Epithelial cell of proximal tubule (primary cell): ENCODE measurements around the gene PAX9. TPM values are rescaled to one million over a fixed set of nuclear protein-coding genes. Genes with fewer than 3 reads are reported as not detected.

Source experiments
- DNase-seq: peaks from one replicate; pipeline ENCODE4 v3.0.0-alpha.2; 2011; ENCODE audit warnings: low read depth
- H3K4me3 ChIP-seq: 2 replicates; pipeline ENCODE4 v1.5.1; 2011; ENCODE audit warnings: low read depth, mild to moderate bottlenecking, low read length
- total RNA-seq: library from RNA; depleted of rRNA; stranded (reverse); fragments of >200 nt; gene quantifications from 2 replicates; pipeline ENCODE4 v1.2.3, GENCODE V29; 2015
- TF ChIP-seq, protein P1 (sequence below): conservative IDR thresholded peaks from 2 replicates; pipeline ENCODE4 v1.5.1; 2012; ENCODE audit warnings: low read depth, mild to moderate bottlenecking, low read length

The PAX9 gene
- total RNA-seq, 1 donor from 2014 or later: 0.12 TPM

DNA sequence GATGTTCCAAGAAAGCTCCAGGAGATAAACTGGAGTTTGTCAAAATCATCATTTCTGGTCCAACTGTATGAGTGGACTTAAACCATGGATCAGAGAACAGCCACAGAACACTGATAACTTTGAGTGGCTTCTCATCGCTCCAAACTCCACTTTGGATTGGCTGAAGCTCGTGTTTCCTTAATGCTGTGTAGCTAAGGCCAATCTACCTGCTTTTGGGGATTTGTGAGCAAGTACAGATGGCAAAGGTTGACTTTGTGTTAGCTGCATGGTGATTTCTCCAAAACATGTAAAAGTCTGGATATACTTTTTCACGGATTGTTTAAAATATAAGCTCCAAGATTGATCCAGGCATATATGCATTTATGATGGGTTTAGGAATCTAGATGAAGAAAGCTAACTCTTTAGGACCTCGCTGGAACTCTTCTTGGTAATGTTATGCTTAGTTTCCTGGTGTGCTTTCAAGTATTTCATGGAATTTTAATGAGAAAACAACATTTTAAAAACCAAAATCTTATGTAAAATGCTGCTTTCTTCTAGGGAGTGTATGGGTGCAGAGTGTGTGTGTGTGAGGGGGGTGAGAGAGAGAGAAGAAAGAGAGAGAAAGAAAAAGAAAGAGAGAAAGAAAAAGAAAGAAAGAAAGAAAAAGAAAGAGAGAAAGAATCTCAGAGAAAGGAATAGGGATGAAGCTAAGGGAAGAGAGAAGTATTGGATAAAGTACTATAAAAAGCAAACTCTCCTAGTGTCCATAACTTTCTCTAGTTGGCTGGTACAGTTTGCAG is 11.6 kb upstream of the PAX9 start:
- no peak for DNase-seq
- no peak overlapping the region for H3K4me3 ChIP-seq
- TF ChIP-seq, protein P1, sequence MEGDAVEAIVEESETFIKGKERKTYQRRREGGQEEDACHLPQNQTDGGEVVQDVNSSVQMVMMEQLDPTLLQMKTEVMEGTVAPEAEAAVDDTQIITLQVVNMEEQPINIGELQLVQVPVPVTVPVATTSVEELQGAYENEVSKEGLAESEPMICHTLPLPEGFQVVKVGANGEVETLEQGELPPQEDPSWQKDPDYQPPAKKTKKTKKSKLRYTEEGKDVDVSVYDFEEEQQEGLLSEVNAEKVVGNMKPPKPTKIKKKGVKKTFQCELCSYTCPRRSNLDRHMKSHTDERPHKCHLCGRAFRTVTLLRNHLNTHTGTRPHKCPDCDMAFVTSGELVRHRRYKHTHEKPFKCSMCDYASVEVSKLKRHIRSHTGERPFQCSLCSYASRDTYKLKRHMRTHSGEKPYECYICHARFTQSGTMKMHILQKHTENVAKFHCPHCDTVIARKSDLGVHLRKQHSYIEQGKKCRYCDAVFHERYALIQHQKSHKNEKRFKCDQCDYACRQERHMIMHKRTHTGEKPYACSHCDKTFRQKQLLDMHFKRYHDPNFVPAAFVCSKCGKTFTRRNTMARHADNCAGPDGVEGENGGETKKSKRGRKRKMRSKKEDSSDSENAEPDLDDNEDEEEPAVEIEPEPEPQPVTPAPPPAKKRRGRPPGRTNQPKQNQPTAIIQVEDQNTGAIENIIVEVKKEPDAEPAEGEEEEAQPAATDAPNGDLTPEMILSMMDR: no peak

DNA sequence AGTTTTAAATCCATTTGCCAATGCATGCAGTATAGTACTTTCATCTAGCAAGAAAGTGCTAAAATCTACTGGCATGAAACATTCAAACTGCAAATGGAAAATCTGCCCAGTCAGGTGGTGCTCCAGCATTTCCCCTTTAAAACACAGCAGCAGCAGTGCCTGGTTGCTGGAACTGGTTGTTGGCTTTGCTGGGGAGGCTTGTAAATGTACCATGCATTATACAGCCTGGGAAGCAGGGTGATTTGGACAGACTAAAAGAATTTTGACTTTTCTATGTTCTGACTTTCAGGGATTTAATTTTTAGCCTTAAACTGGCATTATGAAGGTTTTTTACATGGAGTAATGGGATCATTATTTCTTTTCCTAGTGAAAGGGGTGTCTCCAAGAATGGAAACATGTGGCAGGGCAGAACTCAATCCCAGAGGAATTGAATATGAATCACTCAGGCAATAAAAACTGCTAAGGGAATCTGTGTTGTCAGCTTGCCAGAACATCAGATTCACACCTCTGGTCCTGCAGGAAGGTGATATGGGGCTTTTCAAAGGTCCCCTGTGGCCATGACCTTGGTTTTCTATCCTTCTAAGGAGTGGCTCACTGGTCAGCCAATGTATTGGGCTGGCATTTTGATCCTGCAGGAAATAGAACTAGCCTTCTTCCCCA is 9.0 kb upstream of the PAX9 start:
- H3K4me3 ChIP-seq: no peak overlapping the region
- TF ChIP-seq, protein P1: no peak
- no peak for DNase-seq

DNA sequence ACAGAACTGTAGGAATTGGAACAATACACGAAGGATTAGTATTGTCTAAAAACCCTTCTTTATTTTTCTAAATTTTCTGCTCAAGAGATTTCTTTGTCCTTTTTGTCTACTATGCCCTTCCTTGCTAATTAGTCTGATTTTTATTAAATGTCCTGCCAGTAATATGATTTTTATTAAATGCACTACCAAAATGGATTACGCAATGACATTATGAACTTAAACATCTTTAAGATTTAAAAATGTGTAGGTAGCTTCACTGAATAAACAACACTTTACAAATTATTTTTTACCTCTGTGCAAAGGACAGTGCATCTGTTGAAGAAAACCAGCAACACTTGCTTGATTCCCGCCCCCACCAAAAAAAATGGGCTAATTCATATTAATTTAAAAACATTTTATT is 8.2 kb upstream of the PAX9 start:
- TF ChIP-seq, protein P1: no peak
- no peak overlapping the region for H3K4me3 ChIP-seq
- no peak for DNase-seq

DNA sequence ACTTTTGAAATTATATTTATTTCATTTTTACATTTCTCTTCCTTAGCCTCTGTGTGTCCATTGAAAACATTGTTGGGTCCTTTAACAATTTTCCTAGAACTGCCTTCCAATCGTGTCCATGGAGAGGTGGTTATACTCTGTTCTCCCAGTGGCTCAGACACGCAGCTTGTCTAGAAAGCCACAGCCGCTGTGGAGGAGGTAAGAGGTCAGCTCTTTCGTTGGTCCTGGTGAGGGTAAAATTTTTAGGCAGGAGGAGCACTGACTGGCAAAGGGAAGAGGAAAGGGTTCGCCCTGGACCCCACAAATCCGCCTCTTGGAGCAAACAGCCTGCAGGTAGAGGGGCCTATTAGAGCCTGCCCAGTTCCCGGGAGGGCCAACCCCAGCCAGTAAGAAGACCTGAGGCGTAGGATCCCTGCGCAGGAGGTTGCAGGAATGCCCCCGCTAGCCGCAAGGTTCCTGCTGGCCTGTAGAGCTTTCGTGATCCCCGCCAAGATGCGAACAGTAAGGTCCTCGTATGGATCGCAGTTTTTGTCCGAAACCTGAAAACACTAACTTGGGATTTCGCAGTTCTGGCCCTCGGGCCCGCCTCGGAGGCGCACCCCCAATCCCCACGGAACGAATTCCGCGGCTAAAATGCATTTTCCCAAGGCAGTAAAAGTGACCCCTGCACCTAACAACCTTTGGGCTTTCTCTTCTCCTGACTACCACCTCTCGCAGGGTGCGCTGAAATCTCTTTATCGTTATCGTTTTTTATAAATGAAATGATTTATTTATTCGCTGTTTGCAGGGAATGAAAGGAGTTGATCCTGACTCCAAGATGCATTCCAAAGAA is 7.5 kb upstream of the PAX9 start:
- no peak overlapping the region for H3K4me3 ChIP-seq
- no peak for DNase-seq
- TF ChIP-seq, protein P1: no peak

DNA sequence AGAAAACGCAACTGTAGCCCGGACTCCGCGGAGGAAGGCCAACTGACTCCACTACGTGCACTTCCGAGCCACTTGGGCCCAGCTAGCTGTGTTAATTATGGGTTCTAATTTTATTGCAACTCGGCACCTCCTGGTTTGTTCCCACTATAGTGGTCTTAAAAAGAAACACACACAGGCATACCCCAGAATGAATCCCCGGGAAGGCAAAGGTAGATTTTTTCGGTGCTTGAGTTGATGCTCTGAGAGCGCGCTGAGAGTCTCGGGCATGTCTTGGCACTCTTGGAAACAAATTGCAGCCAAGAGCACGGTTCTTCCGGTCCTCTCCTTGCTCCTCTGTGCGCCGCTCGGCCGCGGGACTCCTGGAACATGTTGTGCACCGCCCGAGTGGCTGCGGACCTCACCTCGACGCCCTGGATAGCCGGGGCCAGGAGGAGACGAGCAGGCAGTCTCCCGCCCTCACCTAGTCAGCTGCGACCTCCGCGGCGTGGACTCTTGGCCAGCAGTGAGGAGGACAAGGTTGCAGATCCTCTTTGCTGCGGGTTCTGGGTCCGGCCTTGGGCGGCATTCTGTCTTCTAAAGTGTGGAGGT is 6.8 kb upstream of the PAX9 start:
- no peak for DNase-seq
- TF ChIP-seq, protein P1: no peak

DNA sequence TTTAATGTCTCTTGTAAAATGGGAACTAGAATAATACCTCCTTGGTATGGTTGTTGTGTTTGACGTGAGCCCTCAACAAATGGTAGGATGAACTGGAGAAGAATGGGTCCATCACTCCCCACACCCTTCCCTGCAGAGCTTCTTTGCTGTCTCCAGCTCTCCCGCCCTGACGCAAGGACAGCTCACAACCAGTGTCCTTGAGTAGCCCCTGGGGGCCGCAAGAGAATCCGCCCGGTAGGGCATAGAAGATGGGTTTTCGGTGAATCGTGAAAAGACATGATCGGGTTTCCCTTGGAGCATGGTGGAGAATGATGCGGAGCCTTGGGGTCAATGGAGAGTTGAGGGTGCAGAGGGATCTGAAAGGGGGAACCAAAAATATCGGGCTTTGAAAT is 6.1 kb upstream of the PAX9 start:
- no peak for DNase-seq
- TF ChIP-seq, protein P1: no peak
- no peak overlapping the region for H3K4me3 ChIP-seq

More for the DNA sequence above, 6.8 kb upstream of the PAX9 start:
- no peak overlapping the region for H3K4me3 ChIP-seq
